Measurements from ENCODE around the gene CD99L2.

DNA sequence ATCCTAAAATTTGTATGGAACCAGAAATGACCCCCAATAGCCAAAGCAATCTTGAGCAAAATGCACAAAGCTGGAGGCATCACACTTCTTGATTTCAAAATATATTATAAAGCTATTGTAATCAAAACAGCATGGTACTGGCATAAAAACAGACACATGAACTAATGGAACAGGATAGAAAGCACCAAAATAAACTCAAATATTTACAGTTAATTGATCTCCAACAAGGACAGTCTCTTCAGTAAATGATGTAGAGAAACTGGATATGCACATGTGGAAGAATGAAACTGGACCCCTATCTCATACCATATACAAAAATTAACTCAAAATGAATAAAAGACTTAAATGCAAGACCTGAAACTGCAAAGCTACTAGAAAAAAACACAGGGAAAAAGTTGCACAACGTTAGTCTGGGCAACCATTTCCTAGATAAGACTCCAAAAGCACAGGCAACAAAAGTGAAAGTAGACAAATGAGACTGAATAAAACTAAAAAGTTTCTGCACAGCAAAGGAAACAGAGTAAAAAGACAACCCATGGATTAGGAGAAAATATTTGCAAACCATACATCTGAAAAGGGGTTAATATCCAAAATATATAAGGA lies 64.9 kb downstream of the CD99L2 start:
- TF ChIP-seq POLR2A (IDR thresholded peaks at IDR 0.05; ENCODE audit: low read length) (no peak), GATA1 (IDR thresholded peaks at IDR 0.05; ENCODE audit: low read depth, low read length) (no peak)
